SJSA1 (cell line): ENCODE data around the gene CD163. TPM values are rescaled to one million over a fixed set of nuclear protein-coding genes. Genes with fewer than 3 reads are reported as not detected.

Experiments used
- DNase-seq, 2 experiments: peaks; one replicate each; pipeline ENCODE4 v3.0.0-alpha.2; 2015 to 2020; ENCODE audit warnings: low spot score in 2 of 2, low read depth in 1 of 2
- H3K27ac ChIP-seq: fragments of 250-450 bp; sonication (Bioruptor Pico); 2 replicates; pipeline ENCODE4 v1.5.1; 2020; ENCODE audit warnings: mild to moderate bottlenecking, moderate library complexity
- H3K27me3 ChIP-seq: fragments of 250-450 bp; sonication (Bioruptor Pico); replicated peaks from 2 replicates; pipeline ENCODE4 v1.5.1; 2020; ENCODE audit warnings: mild to moderate bottlenecking, moderate library complexity
- H3K36me3 ChIP-seq: fragments of 250-450 bp; sonication (Bioruptor Pico); 2 replicates; pipeline ENCODE4 v1.5.1; 2020; ENCODE audit warnings: mild to moderate bottlenecking
- H3K4me1 ChIP-seq: fragments of 250-450 bp; sonication (Bioruptor Pico); replicated peaks from 2 replicates; pipeline ENCODE4 v1.6.1; 2021; ENCODE audit warnings: mild to moderate bottlenecking
- H3K4me3 ChIP-seq: fragments of 250-450 bp; sonication (Bioruptor Pico); 2 replicates; pipeline ENCODE4 v1.5.1; 2020; ENCODE audit warnings: mild to moderate bottlenecking
- H3K9me3 ChIP-seq: fragments of 250-450 bp; sonication (Bioruptor Pico); replicated peaks from 2 replicates; pipeline ENCODE4 v1.5.1; 2020; ENCODE audit warnings: mild to moderate bottlenecking
- total RNA-seq: library from RNA; depleted of rRNA; stranded (reverse); fragments of >200 nt; shearing (Covaris generic); gene quantifications from 2 replicates; pipeline ENCODE4 v1.2.3, GENCODE V29; 2014

CD163 gene
- total RNA-seq, 1 experiment from 2014 or later, result 0.05 TPM

- no peak for DNase-seq
- H3K27ac ChIP-seq, result no peak overlapping the region
- H3K4me1 ChIP-seq, result no peaks in the 10 kb centered on the region
Observed at GRCh38 chr12:7486512-7486911, 17.1 kb downstream of the CD163 start.

GRCh38 chr12:7485095-7485494 lies 18.5 kb downstream of the CD163 start:
- Histone ChIP-seq H3K36me3 (no peaks in the 10 kb centered on the region), H3K4me1 (no peaks in the 10 kb centered on the region), H3K27ac (no peak overlapping the region), H3K9me3 (no peaks in the 10 kb centered on the region), H3K27me3 (no peaks in the 10 kb centered on the region), H3K4me3 (no peak overlapping the region)
- DNase-seq, result no peak

More at GRCh38 chr12:7486512-7486911, 17.1 kb downstream of the CD163 start:
- no peaks in the 10 kb centered on the region for H3K27me3 ChIP-seq
- H3K36me3 ChIP-seq, result no peaks in the 10 kb centered on the region
- H3K4me3 ChIP-seq, result no peak overlapping the region
- no peaks in the 10 kb centered on the region for H3K9me3 ChIP-seq

GRCh38 chr12:7483343-7483742 lies 20.2 kb downstream of the CD163 start:
- Histone ChIP-seq H3K4me1 (no peaks in the 10 kb centered on the region), H3K27ac (no peak overlapping the region), H3K36me3 (no peaks in the 10 kb centered on the region), H3K9me3 (no peaks in the 10 kb centered on the region), H3K4me3 (no peak overlapping the region), H3K27me3 (no peaks in the 10 kb centered on the region)
- DNase-seq, result no peak

DNA sequence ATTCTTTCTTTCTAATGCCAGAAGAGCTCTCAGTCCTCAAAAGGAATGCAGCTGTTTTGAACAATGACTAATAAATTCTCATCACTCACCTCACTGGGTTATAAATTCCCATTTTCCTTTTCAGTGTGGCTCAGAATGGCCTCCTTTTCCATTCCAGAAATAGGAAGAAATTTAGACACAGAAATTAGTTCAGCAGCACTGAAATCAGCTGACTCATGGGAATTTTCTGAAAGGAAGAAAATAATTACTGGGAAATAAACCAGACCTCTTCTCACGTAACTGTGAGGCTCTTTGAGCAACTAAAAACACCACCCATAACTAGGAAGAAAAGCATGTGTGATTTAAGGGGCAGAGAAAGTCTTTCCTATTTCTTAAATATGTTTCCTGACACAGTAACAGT lies 23.8 kb downstream of the CD163 start:
- Histone ChIP-seq H3K4me1 (no peaks in the 10 kb centered on the region), H3K9me3 (no peaks in the 10 kb centered on the region), H3K36me3 (no peaks in the 10 kb centered on the region), H3K27ac (no peak overlapping the region), H3K27me3 (no peaks in the 10 kb centered on the region), H3K4me3 (no peak overlapping the region)
- DNase-seq, result no peak

GRCh38 chr12:7472060-7472459 lies 31.5 kb downstream of the CD163 start:
- no peaks in the 10 kb centered on the region for H3K27me3 ChIP-seq
- H3K9me3 ChIP-seq, result no peaks in the 10 kb centered on the region
- H3K27ac ChIP-seq, result no peak overlapping the region
- DNase-seq, result no peak
- no peak overlapping the region for H3K4me3 ChIP-seq
- no peaks in the 10 kb centered on the region for H3K4me1 ChIP-seq
- H3K36me3 ChIP-seq, result no peaks in the 10 kb centered on the region

DNA sequence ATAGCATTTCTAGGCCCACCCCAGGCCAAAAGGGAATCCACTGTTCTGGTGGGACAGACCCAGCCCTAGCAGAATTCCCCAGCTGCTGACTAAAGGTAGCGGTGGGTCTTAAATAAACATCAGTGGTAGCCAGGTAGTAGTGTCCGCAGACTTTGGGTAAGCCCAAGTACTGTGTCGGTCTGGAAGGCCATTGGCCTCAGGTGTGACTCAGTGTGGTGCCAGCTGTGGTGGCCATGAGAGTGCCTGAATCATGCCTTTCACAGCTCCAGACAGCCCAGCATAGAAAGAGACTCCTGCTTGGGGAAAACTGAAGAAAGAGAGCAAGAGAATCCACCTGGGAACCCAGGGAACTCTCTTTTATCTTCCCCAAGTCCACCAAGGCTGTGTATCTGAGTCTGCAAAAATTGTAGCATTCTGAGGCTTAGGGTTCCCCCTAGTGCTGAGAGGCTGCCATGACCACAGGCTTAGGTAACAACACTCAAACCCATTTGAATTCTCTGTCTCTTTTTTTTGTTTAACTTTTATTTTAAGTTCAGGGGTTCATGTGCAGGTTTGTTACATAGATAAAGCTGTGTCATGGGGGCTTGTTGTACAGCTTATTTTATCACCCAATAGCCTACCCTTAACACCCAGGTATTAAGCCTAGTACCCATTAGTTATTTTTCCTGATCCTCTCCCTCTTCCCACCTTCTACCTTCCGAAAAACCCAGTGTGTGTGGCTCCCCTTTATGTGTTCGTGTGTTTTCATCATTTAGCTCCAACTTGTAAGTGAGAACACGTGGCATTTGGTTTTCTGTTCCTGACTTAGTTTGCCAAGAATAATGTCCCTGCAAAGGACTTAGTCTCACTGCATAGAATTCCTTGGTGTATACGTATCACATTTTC lies 43.0 kb downstream of the CD163 start:
- H3K27ac ChIP-seq, result no peak overlapping the region
- peak in 1 of 2 experiments; percentile 27 for DNase-seq
- H3K4me3 ChIP-seq, result no peak overlapping the region
- no peaks in the 10 kb centered on the region for H3K9me3 ChIP-seq
- H3K4me1 ChIP-seq, result no peaks in the 10 kb centered on the region
- H3K27me3 ChIP-seq, result no peaks in the 10 kb centered on the region; the same call in 1 of the 2 replicates
- no peaks in the 10 kb centered on the region for H3K36me3 ChIP-seq

DNA sequence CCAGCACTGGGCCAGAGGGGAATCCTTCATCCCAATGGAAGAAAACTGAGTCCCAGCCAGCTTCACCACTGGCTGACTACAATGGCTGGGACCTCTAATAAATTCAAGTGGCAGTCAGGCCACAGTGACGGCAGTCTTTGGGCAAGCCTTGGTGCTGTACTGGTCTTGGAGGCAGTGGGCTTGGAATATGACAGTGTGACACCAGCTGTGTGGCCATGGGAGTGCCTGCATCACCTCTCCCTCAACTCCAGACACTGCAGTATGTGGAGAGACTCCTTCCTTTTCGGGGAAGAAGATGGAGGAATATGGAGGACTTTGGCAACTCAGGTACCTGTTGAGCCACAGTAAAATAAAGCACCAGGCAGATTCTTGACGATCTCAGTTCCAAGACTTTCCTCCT lies 43.6 kb downstream of the CD163 start:
- Histone ChIP-seq H3K4me1 (no peaks in the 10 kb centered on the region), H3K27ac (no peak overlapping the region), H3K9me3 (no peaks in the 10 kb centered on the region), H3K4me3 (no peak overlapping the region), H3K27me3 (no peaks in the 10 kb centered on the region; the same call in 1 of the 2 replicates), H3K36me3 (no peaks in the 10 kb centered on the region)
- DNase-seq, result no peak

DNA sequence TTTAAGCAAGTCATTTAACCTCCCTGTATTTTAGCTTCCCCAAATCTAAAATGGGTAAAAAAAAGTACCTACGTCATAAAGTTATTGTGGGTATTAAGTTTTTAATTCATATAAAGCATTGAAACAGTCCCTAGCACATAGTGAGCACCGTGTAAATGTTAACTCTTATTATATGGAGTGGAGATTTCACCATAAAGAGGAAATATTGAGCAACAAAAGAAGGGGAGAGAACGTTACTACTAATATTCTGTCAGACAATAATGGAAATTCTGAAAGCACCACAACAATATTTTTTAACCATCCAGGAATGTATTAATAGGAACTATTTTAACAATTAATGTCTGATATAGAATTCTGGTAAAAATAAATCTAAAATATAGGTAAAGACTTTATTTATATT lies 51.8 kb downstream of the CD163 start:
- no peak for DNase-seq
- no peaks in the 10 kb centered on the region for H3K36me3 ChIP-seq
- no peak overlapping the region for H3K4me3 ChIP-seq
- H3K27ac ChIP-seq, result no peak overlapping the region
- no peaks in the 10 kb centered on the region for H3K4me1 ChIP-seq
- no peaks in the 10 kb centered on the region for H3K9me3 ChIP-seq
- H3K27me3 ChIP-seq, result no peaks in the 10 kb centered on the region; the same call in 1 of the 2 replicates

- H3K9me3 ChIP-seq, result no peaks in the 10 kb centered on the region
- H3K4me1 ChIP-seq, result no peaks in the 10 kb centered on the region
- H3K27ac ChIP-seq, result no peak overlapping the region
- H3K4me3 ChIP-seq, result no peak overlapping the region
- no peak for DNase-seq
- no peaks in the 10 kb centered on the region for H3K36me3 ChIP-seq
- no peaks in the 10 kb centered on the region; the same call in 1 of the 2 replicates for H3K27me3 ChIP-seq
Observed at GRCh38 chr12:7450667-7451066, 52.9 kb downstream of the CD163 start.

DNA sequence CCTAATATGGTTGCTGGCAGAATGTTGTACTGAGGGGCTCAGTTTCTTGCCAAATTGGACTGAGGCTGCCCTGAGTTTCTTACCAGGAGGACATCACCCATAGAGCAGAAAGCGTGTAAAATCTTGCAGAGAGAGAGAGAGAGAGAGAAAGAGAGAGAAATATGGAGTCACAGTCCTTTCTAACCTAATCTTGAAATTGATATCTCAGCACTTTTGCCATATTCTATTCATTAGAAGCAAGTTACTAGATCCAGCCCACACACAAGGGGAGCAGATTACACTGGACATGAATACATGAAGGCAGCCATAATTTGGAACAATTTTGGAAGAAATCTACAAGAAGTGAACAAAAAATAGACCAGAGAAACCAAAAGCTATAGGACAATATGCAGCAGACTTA lies 55.5 kb downstream of the CD163 start:
- Histone ChIP-seq H3K9me3 (no peaks in the 10 kb centered on the region), H3K27me3 (no peaks in the 10 kb centered on the region)

DNA sequence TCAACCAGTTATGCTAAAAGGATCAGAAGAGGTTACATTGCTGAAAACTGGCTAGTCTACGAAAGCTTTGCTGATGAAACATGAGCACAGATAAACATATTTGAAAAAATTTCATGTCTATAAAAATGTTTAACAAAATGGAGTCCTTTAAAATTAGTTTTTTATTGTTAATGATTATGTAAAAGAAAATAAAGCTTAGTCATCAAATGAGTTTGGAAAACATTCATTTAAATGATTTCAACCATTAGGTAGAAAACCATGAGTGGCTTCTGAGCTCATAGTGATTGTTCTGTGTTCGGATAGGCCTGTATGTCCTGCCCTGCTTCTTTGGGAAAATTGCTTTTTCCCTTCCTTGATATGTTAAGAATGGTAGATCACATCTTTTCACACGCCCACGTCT lies 59.0 kb downstream of the CD163 start:
- no peaks in the 10 kb centered on the region for H3K36me3 ChIP-seq
- DNase-seq, result no peak
- H3K9me3 ChIP-seq, result 0 out of 2 replicates have a peak, but pooled peaks cover 2% of the 10 kb centered on the region
- no peak overlapping the region for H3K27ac ChIP-seq
- H3K4me3 ChIP-seq, result no peak overlapping the region
- H3K4me1 ChIP-seq, result no peaks in the 10 kb centered on the region
- H3K27me3 ChIP-seq, result peaks cover 8% of the 10 kb centered on the region

More for the DNA sequence above, 55.5 kb downstream of the CD163 start:
- H3K4me3 ChIP-seq, result no peak overlapping the region
- H3K36me3 ChIP-seq, result no peaks in the 10 kb centered on the region
- H3K27ac ChIP-seq, result no peak overlapping the region
- DNase-seq, result no peak
- H3K4me1 ChIP-seq, result no peaks in the 10 kb centered on the region

DNA sequence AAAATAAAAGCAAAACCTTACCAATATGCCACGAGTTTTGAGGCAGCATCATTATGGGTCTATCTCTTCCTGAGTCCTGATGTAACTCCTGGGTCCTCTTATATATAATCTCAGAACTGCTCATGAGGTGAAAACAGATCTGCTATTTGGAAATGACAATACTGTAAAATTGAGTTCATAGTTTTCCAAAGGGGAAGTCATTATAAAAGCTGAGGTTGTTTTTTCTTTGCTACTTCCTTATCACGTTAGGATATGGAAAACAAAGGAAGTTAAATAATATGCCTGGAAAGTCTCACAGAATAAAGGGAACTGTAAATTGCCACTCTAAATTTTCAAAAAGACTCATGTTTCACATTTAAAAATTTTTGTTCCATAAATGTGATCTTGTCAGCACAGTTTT lies 59.5 kb downstream of the CD163 start, which contains the start of gene CD163L1:
CD163L1 (minus strand) TSS at position 78 of the 400 bp plus-strand sequence; CDS start at position 52, 26 bp downstream.
- no peaks in the 10 kb centered on the region for H3K36me3 ChIP-seq
- H3K9me3 ChIP-seq, result 0 out of 2 replicates have a peak, but pooled peaks cover 2% of the 10 kb centered on the region
- H3K27me3 ChIP-seq, result peaks cover 8% of the 10 kb centered on the region
- no peaks in the 10 kb centered on the region for H3K4me1 ChIP-seq
- no peak within 1 kb of the TSS for H3K27ac ChIP-seq
- H3K4me3 ChIP-seq, result no peak within 1 kb of the TSS
- DNase-seq, result no peak

DNA sequence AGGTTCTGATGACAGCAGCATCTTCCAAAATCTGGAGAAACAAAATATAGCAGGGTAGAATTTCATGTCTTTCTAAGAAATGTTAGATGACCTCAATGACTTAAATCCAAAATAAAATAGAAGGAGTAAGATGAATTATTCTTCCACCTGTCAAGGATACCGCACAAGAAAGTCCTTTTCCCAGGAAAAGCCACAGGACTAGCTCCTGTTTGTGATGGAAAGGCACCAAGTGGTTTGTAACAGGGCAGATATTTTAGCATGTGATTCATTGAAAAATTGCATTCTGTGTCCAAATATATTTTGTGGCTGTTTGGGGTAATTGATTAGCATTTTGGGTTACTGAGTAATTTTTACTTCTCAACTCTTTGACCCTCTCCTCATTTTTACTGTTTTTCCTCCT lies 62.4 kb downstream of the CD163 start:
- peaks cover 8% of the 10 kb centered on the region for H3K27me3 ChIP-seq
- H3K4me3 ChIP-seq, result no peak overlapping the region
- no peak overlapping the region for H3K27ac ChIP-seq
- DNase-seq, result no peak
- no peaks in the 10 kb centered on the region for H3K4me1 ChIP-seq
- no peaks in the 10 kb centered on the region for H3K36me3 ChIP-seq
- H3K9me3 ChIP-seq, result 0 out of 2 replicates have a peak, but pooled peaks cover 2% of the 10 kb centered on the region
